HCT116 (cell line): ENCODE results near the gene CCL8. TPM values are rescaled to one million over a fixed set of nuclear protein-coding genes. Genes with fewer than 3 reads are reported as not detected.

Experiments
- ATAC-seq: fragments of 200-7000 bp; cut with Tn5 transposase; 2 replicates; pipeline ENCODE4 v1.9.1; 2020; ENCODE audit warnings: mild to moderate bottlenecking, moderate library complexity
- BruUV-seq: library from RNA; stranded (reverse); fragments of 400-500 nt; replicated peaks from 2 replicates; lab custom pipeline; 2021; lab: Mats Ljungman, UMichigan
- CTCF ChIA-PET: fragments of 300-600 bp; sonication (Branson Sonifier 250); formaldehyde crosslinking; loops from one replicate; lab custom pipeline; 2021; ENCODE audit warnings: antibody characterized with exemption; lab: Charles Lee
- POLR2A ChIA-PET: fragments of 300-600, 350-600 bp; sonication (Branson Sonifier 250); formaldehyde crosslinking; loops from one replicate; lab custom pipeline; 2021; ENCODE audit warnings: antibody characterized with exemption; lab: Charles Lee
- RAD21 ChIA-PET, 2 experiments: fragments of 300-600 bp; sonication (Branson Sonifier 250); formaldehyde crosslinking; loops; one replicate each; lab custom pipeline; 2023; ENCODE audit warnings: low total read pairs in 2 of 2; ENCODE audit not compliant: uncharacterized antibody in 2 of 2, unreplicated experiment in 2 of 2, low non-redundant PET in 1 of 2; lab: Charles Lee
- DNase-seq: peaks from one replicate; pipeline ENCODE4 v3.0.0-alpha.2; 2010; ENCODE audit warnings: low read depth, low spot score
- H2AFZ ChIP-seq: fragments of 200-600 bp; shearing (Covaris generic), sonication (generic); 2 replicates; pipeline ENCODE4 v1.6.1; 2017; ENCODE audit warnings: low read depth, mixed run types, mixed read lengths, antibody characterized with exemption, low read length; ENCODE audit not compliant: poor library complexity, severe bottlenecking
- H3K27ac ChIP-seq: 2 replicates; pipeline ENCODE4 v1.5.1; 2012; ENCODE audit warnings: low read depth, low read length
- H3K27me3 ChIP-seq: fragments of 200-600 bp; sonication (generic); 2 replicates; pipeline ENCODE4 v1.6.1; 2016; ENCODE audit warnings: mixed run types, low read length, mixed read lengths; ENCODE audit not compliant: insufficient read depth
- H3K36me3 ChIP-seq, 2 experiments: fragments of 200-500 bp in 1 of 2; fragments of 200-600 bp in 1 of 2; sonication (Bioruptor generic) in 1 of 2; sonication (generic) in 1 of 2; 2 replicates each; pipeline versions ENCODE4 v1.5.1 to v1.6.1; 2014 to 2016; ENCODE audit warnings: low read length in 2 of 2, inconsistent platforms in 1 of 2, mixed read lengths in 1 of 2, mixed run types in 1 of 2; ENCODE audit not compliant: insufficient read depth in 2 of 2, control insufficient read depth in 1 of 2
- H3K4me1 ChIP-seq, 2 experiments: fragments of 200-600 bp in 1 of 2; sonication (generic) in 1 of 2; 2 replicates each; pipeline versions ENCODE4 v1.5.1 to v1.6.1; 2012 to 2017; ENCODE audit warnings: low read length in 2 of 2, inconsistent platforms in 1 of 2, mild to moderate bottlenecking in 1 of 2, mixed read lengths in 1 of 2, mixed run types in 1 of 2, moderate library complexity in 1 of 2; ENCODE audit not compliant: insufficient read depth in 2 of 2, control insufficient read depth in 1 of 2
- H3K4me2 ChIP-seq: fragments of 200-600 bp; sonication (generic); 2 replicates; pipeline ENCODE4 v1.6.1; 2017; ENCODE audit warnings: mixed run types, low read length, mixed read lengths
- H3K4me3 ChIP-seq, 2 experiments: fragments of 200-600 bp in 1 of 2; sonication (generic) in 1 of 2; replicated peaks in 1 of 2; 2 replicates each; pipeline ENCODE4 v1.5.1; 2011 to 2016; ENCODE audit warnings: low read length in 2 of 2, control low read depth in 1 of 2, low read depth in 1 of 2, mild to moderate bottlenecking in 1 of 2, mixed read lengths in 1 of 2, mixed run types in 1 of 2
- H3K79me2 ChIP-seq: fragments of 200-600 bp; sonication (generic); 2 replicates; pipeline ENCODE4 v1.6.1; 2017; ENCODE audit warnings: mild to moderate bottlenecking, mixed run types, low read length, moderate library complexity, mixed read lengths; ENCODE audit not compliant: insufficient read depth
- H3K9ac ChIP-seq: fragments of 200-600 bp; sonication (generic); 2 replicates; pipeline ENCODE4 v1.6.1; 2016; ENCODE audit warnings: low read length, mixed read lengths
- H3K9me2 ChIP-seq: fragments of 200-600 bp; sonication (generic), shearing (Covaris generic); 2 replicates; pipeline ENCODE4 v1.6.1; 2017; ENCODE audit warnings: mixed run types, mild to moderate bottlenecking, moderate library complexity; ENCODE audit not compliant: insufficient read depth
- H3K9me3 ChIP-seq, 2 experiments: fragments of 200-500 bp in 1 of 2; fragments of 200-600 bp in 1 of 2; sonication (Bioruptor generic) in 1 of 2; sonication (generic) in 1 of 2; 2 replicates each; pipeline ENCODE4 v1.6.1; 2014 to 2017; ENCODE audit warnings: low read length in 2 of 2, mixed read lengths in 2 of 2, inconsistent platforms in 1 of 2, low read depth in 1 of 2, mild to moderate bottlenecking in 1 of 2, mixed run types in 1 of 2, moderate library complexity in 1 of 2; ENCODE audit not compliant: control insufficient read depth in 1 of 2, insufficient read depth in 1 of 2
- H4K20me1 ChIP-seq: fragments of 200-600 bp; sonication (generic), shearing (Covaris generic); 2 replicates; pipeline ENCODE4 v1.6.1; 2017; ENCODE audit warnings: mixed run types, mild to moderate bottlenecking, moderate library complexity; ENCODE audit not compliant: insufficient read depth
- CBX3 ChIP-seq: IDR thresholded peaks from 2 replicates; pipeline ENCODE4 v1.6.1; 2012; ENCODE audit warnings: low read depth
- CTCF ChIP-seq, 3 experiments: fragments of 200-600 bp in 1 of 3; sonication (generic) in 1 of 3; IDR thresholded peaks in 2 of 3; conservative IDR thresholded peaks in 1 of 3; 2 replicates each; pipeline ENCODE4 v1.5.1; 2012 to 2017; ENCODE audit warnings: low read depth in 2 of 3, low read length in 2 of 3, antibody characterized with exemption in 1 of 3, borderline replicate concordance in 1 of 3, control low read depth in 1 of 3, mild to moderate bottlenecking in 1 of 3, mixed read lengths in 1 of 3, mixed run types in 1 of 3, moderate library complexity in 1 of 3; ENCODE audit not compliant: insufficient read depth in 1 of 3
- EGR1 ChIP-seq: IDR thresholded peaks from 2 replicates; pipeline ENCODE4 v1.6.1; 2012; ENCODE audit warnings: low read depth
- ELF1 ChIP-seq: IDR thresholded peaks from 2 replicates; pipeline ENCODE4 v1.6.1; 2012; ENCODE audit warnings: low read depth, borderline replicate concordance
- EZH2phosphoT487 ChIP-seq: fragments of 200-600 bp; IDR thresholded peaks from 2 replicates; pipeline ENCODE4 v1.6.1; 2018; ENCODE audit warnings: antibody characterized with exemption, borderline replicate concordance
- JUND ChIP-seq: IDR thresholded peaks from 2 replicates; pipeline ENCODE4 v1.6.1; 2012
- MAX ChIP-seq: IDR thresholded peaks from 2 replicates; pipeline ENCODE4 v1.6.1; 2012
- POLR2AphosphoS5 ChIP-seq: IDR thresholded peaks from 2 replicates; pipeline ENCODE4 v1.6.1; 2011; ENCODE audit warnings: mild to moderate bottlenecking, low read depth, low read length, moderate library complexity
- RAD21 ChIP-seq: IDR thresholded peaks from 2 replicates; pipeline ENCODE4 v1.6.1; 2012; ENCODE audit warnings: low read depth, mild to moderate bottlenecking
- SIN3A ChIP-seq: IDR thresholded peaks from 2 replicates; pipeline ENCODE4 v1.6.1; 2012; ENCODE audit warnings: low read depth
- SP1 ChIP-seq: IDR thresholded peaks from 2 replicates; pipeline ENCODE4 v1.6.1; 2012; ENCODE audit warnings: low read depth
- SRF ChIP-seq: IDR thresholded peaks from 2 replicates; pipeline ENCODE4 v1.6.1; 2012; ENCODE audit warnings: low read depth
- YY1 ChIP-seq: IDR thresholded peaks from 2 replicates; pipeline ENCODE4 v1.6.1; 2011; ENCODE audit warnings: low read length, low read depth, moderate library complexity, mild to moderate bottlenecking; ENCODE audit not compliant: insufficient replicate concordance; ENCODE audit errors: extremely low read depth
- ZBTB33 ChIP-seq: IDR thresholded peaks from 2 replicates; pipeline ENCODE4 v1.6.1; 2011; ENCODE audit warnings: mild to moderate bottlenecking, low read length, moderate library complexity; ENCODE audit not compliant: insufficient replicate concordance; ENCODE audit errors: extremely low read depth
- ZNF274 ChIP-seq: fragments of 200-500 bp; sonication (Bioruptor generic); IDR thresholded peaks from 2 replicates; pipeline ENCODE4 v1.6.1; 2014; ENCODE audit warnings: mild to moderate bottlenecking, low read depth, low read length, inconsistent platforms
- intact Hi-C: fragments of 100-400 bp; cut with micrococcal nuclease; formaldehyde crosslinking; loops from 2 replicates; pipeline ENCODE4 v1.10.0; 2022
- total RNA-seq: library from RNA; stranded (reverse); gene quantifications from one replicate; pipeline ENCODE4 v1.2.1, GENCODE V29; 2021; ENCODE audit not compliant: unreplicated experiment
- TF ChIP-seq, protein P1 (sequence below): IDR thresholded peaks from 2 replicates; pipeline ENCODE4 v1.6.1; 2012

CCL8 gene
- total RNA-seq, 1 experiment from 2014 or later: not detected

DNA sequence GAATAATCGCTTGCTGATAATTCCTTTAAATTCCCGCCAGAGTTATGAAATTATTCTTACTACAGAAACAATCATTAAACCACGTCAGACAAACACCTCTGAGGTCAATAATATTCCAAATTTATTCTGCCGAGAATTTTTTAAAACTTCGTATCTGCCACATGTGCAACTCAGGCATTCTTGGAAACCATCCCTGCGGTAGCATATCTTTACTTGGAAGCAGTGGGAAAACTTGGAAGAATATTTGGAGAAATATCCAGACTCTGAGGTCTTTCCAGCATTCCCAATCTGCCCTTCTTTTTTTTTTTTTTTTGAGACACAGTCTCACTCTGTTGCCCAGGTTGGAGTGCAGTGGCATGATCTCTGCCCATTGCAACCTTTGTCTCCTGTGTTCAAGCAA, 35.7 kb upstream of the CCL8 start (continued):
- TF ChIP-seq MAX: no peak
- no peak for TF ChIP-seq YY1
- TF ChIP-seq SRF: no peak
- TF ChIP-seq, all 23 proteins: peak for 0

- DNase-seq (no peak), ATAC-seq (no peak)
- no peak for TF ChIP-seq EGR1
- no peak for TF ChIP-seq ZBTB33
- TF ChIP-seq YY1: no peak
- no peak for TF ChIP-seq SP1
- TF ChIP-seq EZH2phosphoT487: no peak
- TF ChIP-seq, protein P1, sequence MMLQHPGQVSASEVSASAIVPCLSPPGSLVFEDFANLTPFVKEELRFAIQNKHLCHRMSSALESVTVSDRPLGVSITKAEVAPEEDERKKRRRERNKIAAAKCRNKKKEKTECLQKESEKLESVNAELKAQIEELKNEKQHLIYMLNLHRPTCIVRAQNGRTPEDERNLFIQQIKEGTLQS: no peak
- TF ChIP-seq RAD21: no peak
- TF ChIP-seq SIN3A: no peak
- TF ChIP-seq MAX: no peak
- TF ChIP-seq CTCF (IDR thresholded peaks at IDR 0.05 in 2 of 3, conservative IDR thresholded peaks at IDR 0.05 in 1 of 3; ENCODE audit: borderline replicate concordance in 1 of 3, insufficient read depth in 1 of 3, low read depth in 2 of 3, low read length in 2 of 3): no peak
- TF ChIP-seq JUND: no peak
- TF ChIP-seq ZNF274: no peak
- TF ChIP-seq CBX3: no peak
- TF ChIP-seq ELF1: no peak
- no peak for TF ChIP-seq POLR2AphosphoS5
- Histone ChIP-seq H3K79me2 (no peaks in the 10 kb centered on the region), H2AFZ (no peak within 1 kb of the TSS), H3K9me3 (no peaks in the 10 kb centered on the region), H3K36me3 (no peaks in the 10 kb centered on the region), H3K27me3 (no peaks in the 10 kb centered on the region), H3K4me3 (no peak within 1 kb of the TSS), H4K20me1 (no peaks in the 10 kb centered on the region), H3K4me1 (no peaks in the 10 kb centered on the region), H3K4me2 (no peak within 1 kb of the TSS), H3K9ac (no peak within 1 kb of the TSS), H3K9me2 (no peaks in the 10 kb centered on the region), H3K27ac (no peak within 1 kb of the TSS)
- CTCF ChIA-PET: no interaction called here
- RAD21 ChIA-PET: no interaction called here
- intact Hi-C loops: no loop called here
- POLR2A ChIA-PET: no interaction called here
- no TSS peak for BruUV-seq
Observed at GRCh38 chr17:34285286-34285792, 33.9 kb upstream of the CCL8 start, which contains the start of gene CCL11. CCL11 (plus strand) TSS chr17:34285742; CDS start chr17:34285809, 67 bp downstream.
